Daoy (cell line): ENCODE measurements around the gene TBRG4. TPM values are rescaled to one million over a fixed set of nuclear protein-coding genes. Genes with fewer than 3 reads are reported as not detected.

Experiments used
- DNase-seq: peaks from one replicate; pipeline ENCODE4 v3.0.0-alpha.2; 2015; ENCODE audit warnings: low read depth
- total RNA-seq: library from RNA; depleted of rRNA; stranded (reverse); fragments of >200 nt; shearing (Covaris generic); gene quantifications from 2 replicates; pipeline ENCODE4 v1.2.3, GENCODE V29; 2014; rRNA removed

Gene TBRG4
- total RNA-seq, 1 experiment from 2014 or later: 211 TPM

DNA sequence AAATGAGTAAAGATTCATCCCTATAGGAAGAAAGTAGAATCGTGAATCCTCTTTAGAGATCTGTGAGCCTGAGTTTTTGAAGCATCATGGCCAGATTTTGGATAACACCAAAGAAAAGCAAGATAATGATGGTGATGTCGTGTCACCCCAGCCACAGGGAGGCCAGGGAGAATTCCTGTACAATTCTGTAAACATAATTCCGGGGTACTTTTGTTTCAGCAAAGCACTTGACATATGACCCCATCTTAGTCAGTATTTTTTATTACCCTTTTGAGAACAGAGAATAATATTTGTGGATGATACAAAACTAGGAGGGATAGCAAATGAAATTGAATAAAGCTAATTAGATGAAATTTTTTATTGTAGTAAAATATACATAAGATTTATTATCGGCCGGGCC is 56.5 kb downstream of the TBRG4 start:
- DNase-seq: no peak

DNA sequence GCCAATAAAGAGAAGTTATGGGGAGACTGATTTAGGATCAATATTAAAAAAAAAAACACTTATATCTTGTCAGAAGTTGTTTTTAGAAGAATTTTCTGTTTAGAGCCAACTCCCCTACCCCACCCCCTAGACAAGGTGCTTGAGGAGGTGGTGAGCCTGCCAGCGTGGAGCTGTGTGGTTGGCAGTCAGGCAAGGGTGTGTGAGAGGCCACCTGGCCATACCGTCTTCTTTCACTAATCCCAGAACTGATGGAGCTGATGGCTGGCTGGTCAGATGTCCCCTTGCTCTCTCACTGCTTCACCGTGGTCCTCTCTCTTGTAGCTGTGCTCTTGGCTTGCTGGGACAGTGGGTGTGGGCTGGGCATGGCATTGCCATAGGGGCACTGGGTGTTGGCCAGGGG is 57.1 kb downstream of the TBRG4 start:
- no peak for DNase-seq

DNA sequence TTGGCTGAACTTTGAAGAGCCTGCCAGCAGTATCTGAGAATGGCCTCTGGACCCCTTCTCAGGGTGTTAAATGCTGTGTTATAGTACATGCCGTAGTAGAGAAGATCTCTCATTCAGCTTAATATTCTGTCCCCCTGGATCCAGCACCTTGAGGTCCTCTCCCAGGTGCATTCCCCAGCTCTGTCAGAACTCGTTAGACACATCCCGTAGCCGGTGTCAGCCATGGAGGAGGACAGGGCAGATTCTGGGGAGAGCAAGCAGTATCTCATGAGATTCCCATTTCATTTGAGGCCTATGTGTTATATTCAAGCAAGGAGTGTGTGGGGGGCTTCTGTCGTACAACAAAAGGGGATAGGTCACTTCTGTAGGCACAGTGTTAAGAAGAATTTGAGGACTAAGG is 57.6 kb downstream of the TBRG4 start:
- no peak for DNase-seq

DNA sequence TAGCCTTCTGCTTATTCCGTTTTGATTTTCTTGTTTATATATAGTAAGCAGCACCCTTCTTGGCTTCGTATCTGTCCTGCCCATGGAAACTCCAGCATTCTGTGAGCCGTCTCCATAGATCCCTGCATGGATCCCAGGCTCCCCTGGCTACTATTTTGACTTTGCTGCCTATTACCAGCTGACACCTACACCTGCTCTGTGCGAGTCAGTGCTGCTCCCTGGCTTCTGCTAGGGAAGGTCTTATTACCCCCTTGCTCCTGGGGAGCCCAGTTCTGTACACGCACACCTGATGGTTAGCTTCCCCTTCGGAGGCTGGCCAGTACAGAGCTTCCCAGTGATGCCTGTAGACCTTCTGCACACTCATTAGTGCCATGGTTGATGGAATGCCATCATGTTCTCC is 58.1 kb downstream of the TBRG4 start:
- no peak for DNase-seq

DNA sequence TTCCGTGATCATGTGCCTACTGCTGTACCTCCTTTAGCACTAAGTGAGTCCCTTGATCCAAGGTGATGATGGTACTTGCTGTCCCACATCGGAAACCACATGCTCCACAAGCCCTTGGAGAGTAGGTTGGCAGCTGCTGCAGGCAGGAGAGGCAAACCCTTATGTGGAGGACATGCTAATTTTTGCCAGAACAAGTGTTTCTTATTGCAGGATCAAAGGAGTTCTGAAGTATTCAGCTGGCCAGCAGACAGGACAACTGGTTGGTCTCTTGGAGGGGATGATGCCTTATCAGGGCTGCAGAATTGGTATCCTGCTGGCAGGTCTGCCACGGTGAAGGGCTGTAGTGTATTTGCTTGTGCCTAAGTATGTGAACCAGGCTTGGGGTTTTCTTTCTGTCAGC is 59.5 kb downstream of the TBRG4 start:
- DNase-seq: no peak

DNA sequence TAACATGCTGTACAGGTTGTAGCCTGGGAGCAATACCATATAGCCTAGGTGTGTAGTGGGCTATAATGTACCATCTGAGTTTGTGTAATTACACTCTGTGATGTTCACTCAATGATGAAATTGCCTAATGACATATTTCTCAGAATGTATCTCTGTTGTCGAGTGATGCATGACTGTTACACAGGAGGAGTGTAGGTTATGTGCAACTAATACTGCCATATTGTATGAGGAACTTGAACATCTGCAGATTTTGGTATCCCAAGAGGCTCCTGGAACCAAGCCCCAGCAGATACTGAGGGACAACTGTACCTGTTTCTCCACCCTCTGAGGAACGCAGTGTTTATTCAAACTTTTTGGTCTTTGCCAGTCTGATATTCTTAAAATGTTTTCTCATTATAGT is 61.3 kb downstream of the TBRG4 start:
- DNase-seq: no peak

Other genes with a start within 250 kb of the TBRG4 start
- 32.7 and 42.3 TPM in 2 replicates for gene PURB, start 226.2 kb downstream of the TBRG4 start, total RNA-seq
- 0.06 and 0.34 TPM in 2 replicates for gene MYO1G, start 132.7 kb downstream of the TBRG4 start, total RNA-seq
- 67.6 and 68.8 TPM in 2 replicates for gene CCM2, start 111.5 kb downstream of the TBRG4 start, total RNA-seq
- 1.6 and 3.2 TPM in 2 replicates for gene NACAD, start 22.7 kb downstream of the TBRG4 start, total RNA-seq
- not detected in 2 replicates for gene RAMP3, start 46.1 kb upstream of the TBRG4 start, total RNA-seq